GM11168 (cell line): Measurements from ENCODE around the gene SIRT5.

ENCODE experiments used
- in situ Hi-C: fragments of 300-500 bp; cut with MboI; formaldehyde crosslinking; loops from one replicate; pipeline ENCODE4 v1.12.0; 2022; ENCODE audit warnings: low sequenced_read_pairs; ENCODE audit not compliant: unreplicated experiment

The SIRT5 gene

DNA sequence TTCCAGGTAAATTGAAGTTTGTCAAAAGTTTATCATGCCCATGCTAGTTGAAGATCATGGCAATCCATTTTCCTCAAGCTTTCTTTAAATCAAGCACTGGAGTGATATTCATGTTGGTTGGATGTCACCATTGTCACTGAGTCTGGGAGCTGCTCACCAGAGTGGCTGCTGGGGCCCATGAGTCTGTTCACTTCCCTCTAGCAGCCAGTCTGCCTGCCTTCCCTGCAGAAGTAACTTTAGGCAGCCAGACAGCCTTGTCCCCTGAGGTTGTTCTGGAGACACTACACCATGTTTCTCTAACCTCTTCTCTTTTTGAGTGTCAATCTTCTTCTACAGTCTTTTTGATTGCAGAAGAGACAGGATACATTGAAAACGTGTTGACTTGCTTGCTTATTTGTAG lies 5.5 kb downstream of the SIRT5 start:
- in situ Hi-C loops: no loop called here

DNA sequence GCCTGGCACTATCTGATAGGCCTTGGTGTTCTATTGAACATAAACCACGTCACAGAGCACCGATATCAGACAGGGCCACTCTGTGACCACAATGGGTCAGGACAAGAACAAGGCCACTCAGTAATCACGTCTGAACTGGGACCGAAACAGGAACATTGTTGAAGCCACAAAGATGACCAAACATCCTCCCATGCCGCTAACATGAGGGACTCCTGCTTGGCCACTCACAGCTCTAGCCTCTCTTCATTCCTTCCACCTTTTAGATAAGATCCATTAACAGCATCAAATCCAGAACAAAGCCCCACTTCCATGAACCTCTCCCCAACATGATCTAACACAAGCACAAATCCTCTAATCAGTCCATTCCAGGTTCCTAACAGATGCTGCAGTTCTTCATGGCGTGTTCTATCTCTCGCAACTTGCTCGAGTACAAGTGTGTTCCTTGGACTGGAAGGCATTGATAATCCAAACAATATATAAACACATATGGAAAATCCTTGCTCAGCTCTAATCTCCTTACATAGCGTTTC lies 7.4 kb downstream of the SIRT5 start:
- in situ Hi-C loops: no loop called here

DNA sequence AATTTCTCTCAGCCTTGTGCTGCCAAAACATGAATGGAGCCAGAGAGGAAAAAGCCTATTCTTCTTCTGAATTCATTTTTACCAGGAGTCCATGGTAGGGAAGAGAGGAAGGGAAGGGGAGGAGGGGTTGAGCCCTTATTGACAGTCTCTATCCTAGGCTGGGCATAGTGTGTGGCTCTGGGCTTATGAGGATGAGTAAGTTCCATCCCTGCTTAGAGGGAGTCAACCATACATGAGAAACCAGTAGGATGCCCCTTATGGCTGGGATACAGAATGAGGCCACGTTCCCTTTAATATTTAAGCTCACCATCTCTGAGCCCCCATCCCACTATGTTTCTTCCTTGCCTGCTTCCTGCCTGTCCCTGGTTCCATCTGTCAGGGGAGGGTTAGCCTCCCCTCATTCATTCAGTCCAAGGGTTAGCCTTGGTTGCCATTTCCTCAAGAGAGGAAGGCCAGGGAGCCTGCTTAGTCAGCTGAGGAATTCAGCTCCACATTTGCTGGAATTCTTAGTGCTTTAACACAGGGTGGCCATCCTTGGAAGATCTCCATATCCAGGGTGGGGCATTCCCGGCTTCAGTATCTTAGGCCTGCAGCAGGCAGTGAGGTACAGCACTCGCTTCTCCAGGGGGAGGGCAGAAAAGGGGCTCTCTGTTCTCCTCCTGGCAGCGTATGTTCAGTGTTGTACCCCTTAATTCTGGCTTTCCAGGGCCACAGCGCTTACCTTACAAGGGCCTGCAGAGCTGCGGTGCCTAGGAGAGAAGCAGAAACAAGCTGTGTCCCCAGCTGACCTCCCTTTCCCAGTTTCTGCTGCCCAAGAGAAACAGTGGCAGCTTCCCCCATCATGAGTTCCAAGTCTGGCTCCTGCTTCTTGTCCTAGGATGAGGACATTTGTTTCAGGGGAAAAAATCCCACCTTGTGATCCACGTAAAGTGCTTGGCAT lies 12.5 kb downstream of the SIRT5 start:
- in situ Hi-C loops: no loop called here

DNA sequence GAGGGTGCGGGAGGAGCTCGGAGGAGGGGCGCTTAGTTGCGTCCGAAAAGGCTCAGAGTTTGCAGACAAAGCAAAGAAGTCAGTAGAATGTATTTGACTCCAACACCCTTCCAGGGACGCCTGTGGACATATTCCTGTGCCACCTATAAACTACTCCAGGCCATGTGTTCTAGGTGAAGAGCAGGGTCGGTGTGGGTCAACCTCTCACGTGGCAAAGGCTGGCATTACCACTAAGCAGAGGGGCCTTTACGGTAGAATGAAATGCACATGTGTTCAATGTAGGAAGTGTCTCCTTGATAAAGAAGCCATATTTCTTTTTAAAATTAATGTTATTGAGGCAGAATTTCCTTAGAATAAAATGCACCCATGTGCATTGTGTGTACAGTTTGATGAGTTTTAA lies 15.4 kb downstream of the SIRT5 start:
- in situ Hi-C loops: no loop called here

DNA sequence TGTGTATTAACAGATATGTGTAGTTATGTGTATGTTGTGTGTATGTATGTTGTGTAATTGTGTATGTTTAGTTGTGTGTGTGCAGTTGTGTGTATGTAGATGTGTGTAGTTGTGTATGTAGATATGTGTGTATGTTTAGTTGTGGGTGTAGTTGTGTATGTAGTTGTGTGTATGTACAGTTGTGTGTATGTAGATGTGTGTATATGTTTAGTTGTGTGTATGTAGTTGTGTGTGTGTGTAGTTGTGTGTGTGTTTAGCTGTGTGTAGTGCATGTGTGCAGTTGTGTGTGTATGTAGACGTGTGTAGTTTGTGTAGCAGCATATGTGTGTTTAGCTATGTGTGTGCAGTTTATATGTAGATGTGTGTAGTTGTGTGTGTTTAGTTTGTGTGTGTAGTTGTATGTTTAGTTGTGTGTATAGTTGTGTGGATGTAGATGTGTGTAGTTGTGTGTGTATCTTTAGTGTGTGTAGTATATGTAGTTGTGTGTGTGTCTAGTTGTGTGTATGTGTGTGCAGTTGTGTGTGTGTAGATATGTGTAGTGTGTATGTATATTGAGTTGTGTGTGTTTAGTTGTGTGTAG lies 16.3 kb downstream of the SIRT5 start:
- in situ Hi-C loops: no loop called here

DNA sequence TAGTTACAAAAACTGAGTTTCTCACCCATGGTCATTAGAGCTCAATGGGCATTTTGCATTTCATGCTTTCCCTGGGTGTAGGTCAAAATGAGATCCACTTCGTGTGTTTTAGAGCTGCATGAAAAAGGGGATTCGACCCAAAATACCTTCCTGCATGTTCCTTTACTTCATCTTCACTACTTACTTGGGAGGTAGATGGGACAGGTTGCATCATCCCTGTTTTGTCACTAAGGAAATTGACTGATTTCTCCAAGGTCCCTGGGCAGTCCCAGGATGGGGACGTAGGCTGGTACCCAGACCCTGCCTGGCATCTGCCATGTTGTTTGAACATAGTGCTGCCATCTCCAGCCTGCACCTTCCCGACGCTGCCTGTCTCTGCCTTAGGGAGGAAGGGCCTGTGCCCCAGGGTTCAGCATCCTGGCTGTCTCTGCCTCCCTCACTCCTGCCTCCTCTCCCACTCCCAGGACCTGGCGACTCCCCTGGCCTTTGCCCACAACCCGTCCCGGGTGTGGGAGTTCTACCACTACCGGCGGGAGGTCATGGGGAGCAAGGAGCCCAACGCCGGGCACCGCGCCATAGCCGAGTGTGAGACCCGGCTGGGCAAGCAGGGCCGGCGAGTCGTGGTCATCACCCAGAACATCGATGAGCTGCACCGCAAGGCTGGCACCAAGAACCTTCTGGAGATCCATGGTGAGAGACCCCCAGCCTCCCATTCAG lies 17.0 kb downstream of the SIRT5 start:
- in situ Hi-C loops: no loop called here

DNA sequence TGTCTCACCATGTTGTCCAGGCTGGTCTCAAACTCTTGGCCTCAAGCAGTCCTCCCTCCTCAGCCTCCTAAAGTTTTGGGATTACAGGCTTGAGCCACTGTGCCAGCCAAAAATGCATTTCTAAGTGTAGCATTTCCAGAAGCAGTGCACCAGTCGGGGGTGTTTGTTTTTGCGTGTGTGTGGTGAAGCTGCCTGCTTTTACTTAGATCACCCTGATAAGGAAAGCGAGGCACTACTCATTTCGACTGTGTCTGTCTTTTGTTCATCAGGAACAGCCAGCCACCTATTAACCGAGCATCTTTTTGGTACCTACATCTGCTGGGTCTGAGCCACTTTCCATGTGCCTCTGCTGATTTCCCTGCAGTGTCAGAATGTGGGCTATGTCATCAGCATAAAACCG lies 18.7 kb downstream of the SIRT5 start:
- in situ Hi-C loops: no loop called here

DNA sequence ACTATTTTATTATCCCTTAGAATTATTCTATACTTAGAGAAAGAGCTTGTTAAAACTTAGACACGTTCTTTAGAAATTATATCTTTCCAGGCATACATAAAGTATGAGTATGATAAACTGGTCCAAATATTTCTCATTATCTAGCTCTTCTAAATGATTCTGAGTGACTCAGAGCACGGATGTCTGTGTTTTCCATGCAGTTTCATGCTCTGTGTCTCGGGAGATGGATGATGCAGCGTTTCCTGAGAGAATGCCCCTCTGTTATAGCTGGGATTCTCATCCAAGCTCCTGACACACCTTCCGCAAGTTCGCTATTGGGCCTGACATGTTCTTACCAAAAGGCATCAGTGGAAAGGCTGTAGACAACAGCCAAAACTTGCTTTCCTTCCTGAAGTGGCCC lies 19.3 kb downstream of the SIRT5 start:
- in situ Hi-C loops: no loop called here

DNA sequence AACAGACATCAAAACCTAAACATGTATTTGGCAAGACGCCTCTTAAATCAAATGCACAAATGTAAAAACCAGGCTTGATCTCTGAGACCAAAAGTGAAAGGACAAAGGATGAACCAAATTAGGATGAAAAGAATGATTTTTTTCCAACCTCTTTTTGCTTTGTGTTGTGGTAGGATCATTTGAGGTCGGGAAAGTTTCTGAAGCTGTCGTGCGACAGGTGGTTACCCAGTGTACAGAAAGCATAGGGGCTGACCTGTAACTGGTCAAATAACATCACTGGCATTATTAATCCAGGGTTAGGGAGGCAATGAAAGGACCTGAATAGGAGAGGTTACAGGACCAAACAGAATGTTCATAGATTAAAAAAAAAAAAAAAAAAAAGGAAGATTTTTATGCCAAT lies 22.7 kb downstream of the SIRT5 start:
- in situ Hi-C loops: no loop called here

DNA sequence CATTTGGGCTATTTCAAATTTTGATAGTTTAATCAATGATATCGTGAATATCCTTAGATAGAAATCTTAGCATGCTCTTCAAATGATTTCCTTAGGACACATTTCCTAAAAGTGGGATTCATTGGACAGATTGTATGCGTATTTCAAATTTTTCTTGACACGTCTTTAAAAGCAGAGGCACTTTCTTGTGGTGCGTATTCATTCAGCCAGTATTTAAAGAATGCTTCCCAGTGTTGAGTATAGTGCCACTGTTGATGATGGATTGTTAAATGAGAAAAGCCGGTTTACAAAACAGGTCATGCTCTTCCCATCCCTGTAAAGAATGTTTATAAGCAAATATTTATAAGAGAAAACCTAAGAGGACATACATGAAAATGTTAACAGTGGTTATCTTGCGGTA lies 25.6 kb downstream of the SIRT5 start:
- in situ Hi-C loops: no loop called here

DNA sequence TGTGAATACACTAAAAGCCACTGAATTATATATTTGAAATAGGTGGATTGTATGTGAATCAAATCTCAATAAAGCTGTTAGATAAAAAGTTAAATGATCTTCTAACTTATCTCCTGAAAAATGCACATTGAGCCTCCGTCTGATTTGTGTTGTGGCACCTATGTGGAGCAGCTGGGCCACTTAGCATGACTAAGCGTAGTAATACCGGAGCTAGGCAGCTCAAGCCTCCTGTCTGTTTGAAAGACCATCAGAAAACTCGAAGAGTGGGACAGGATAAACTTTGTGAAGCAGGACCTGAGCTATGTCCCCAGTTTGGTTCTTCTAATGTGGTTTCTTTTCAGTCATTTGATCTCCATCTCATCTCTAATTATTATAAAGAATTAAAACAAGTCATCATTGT lies 29.7 kb downstream of the SIRT5 start:
- in situ Hi-C loops: no loop called here

DNA sequence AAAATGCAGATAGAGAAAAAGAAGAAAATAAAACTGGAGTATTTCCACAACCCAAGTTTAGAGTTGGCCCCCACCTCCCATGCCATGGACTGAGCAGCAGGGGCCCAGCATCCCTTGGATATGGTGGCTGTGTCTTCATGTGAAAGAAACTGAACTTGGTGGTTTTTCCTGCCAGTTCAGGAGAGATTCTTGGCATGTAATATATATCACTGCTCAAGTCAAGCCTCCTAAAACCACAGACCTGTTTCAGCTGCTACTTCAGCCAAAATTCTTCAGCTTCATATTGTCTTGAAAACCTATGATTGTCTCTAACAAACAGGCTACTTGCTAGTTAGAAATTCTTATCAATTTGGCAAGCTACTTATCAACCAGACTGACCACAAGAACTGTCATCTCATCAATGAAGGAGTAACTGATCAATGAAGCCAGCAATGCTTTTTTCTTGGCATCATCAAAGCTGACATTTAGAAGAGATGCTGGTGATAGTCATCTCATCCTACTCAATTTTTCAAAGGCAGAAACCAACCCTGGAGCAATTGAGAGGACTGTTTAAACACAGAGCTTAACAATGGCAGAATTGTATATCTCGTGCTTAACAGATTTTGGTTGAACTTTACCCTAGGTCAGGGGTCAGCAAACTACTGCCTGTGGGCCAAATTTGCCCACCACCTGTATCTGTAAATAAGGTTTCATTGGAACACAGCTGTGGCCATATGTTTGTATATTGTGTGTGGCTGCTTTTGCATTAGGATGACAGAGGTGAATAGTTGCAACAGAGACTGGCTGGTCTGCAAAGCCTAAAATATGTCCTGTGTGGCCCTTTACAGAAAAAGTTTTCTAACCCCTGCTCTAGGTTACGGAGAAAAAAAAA lies 30.4 kb downstream of the SIRT5 start:
- in situ Hi-C loops: no loop called here

DNA sequence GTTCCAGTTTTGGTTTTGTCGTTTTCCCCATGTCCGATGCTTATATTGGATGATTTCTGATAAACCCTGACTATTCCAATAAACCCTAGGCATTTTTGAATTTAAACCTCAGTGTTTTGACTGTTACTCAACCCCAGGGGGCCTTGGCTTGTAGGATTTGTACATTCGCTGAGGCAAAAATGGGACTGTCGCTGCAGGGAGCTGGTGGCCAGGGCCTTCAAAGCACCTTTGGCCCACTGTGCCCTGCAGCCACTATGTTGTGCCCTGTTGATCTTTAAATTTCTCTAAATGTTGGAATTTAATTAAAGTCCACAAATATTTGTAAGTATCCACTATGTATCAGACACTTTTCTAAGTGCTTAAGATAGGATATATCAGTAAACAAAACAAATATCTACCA lies 31.2 kb downstream of the SIRT5 start:
- in situ Hi-C loops: no loop called here

DNA sequence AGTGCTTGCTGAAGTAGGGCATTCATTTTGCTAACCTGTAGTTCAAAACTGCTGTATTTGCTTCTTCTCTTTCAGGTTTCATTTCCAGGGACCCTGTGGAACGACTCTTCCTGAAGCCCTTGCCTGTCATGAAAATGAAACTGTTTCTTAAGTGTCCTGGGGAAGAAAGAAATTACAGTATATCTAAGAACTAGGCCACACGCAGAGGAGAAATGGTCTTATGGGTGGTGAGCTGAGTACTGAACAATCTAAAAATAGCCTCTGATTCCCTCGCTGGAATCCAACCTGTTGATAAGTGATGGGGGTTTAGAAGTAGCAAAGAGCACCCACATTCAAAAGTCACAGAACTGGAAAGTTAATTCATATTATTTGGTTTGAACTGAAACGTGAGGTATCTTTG lies 37.3 kb downstream of the SIRT5 start:
- in situ Hi-C loops: no loop called here

DNA sequence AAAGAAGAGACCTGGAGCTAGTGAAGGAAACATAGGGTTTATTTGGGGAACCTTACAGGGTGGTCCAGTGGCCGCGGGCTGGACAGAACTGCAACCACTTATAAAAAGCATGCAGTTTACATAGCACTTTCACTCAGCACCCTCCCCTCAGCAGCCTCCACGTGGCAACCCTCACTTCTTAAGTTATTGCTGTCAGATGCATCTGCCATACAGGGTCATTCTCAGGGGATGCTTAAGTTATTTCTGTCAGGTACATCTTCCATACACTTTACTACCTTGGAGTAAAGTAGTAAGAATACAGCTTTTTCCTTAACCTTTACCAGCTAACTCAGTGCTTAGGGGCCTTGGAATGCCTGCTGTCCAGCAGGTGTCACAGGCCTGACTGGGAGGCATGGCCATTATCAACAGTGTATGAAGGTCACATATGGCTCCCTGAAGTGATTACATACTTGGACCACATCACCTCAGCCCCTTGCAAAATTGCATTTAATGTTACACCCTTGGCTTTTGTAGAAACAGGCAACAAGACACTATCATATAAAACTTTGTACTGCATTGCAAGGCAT lies 38.7 kb downstream of the SIRT5 start:
- in situ Hi-C loops: no loop called here

DNA sequence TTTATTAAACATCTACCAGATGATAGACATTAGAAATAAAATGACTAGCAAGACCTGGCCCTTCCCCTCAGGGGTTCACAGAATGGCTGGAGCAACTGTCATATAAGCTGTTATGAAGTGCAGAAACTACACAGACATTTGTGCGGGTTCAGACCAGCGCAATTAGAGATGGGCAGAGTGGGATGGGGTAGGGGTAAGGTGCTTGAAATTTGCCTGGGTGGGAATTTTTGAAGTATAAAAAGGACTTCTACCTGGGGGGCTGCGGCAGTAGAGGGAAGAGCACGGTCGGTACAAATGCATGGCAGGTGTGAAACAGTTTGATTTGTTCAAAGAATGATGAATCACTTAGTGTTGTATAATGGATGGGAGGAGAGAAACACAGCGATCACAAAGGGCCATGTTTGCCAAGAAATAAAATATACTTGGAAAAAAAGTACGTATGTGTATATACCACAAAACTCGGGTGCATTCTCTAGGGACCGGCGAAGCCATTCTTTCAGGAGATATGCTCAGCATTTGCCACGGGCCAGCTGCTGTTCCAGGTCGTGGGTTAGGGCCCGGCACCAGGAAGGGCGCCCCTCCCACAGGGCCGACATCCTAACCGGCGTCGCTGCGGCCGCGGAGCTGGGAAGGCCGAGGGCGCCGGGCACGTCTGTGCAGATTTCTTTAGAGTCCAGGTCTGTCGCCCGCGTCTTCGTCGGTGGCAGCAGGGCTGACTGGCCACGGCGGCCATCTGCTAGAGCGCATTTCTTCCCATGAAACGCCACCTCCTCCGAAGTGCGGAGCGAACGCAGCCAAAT lies 39.9 kb downstream of the SIRT5 start:
- in situ Hi-C loops: no loop called here

DNA sequence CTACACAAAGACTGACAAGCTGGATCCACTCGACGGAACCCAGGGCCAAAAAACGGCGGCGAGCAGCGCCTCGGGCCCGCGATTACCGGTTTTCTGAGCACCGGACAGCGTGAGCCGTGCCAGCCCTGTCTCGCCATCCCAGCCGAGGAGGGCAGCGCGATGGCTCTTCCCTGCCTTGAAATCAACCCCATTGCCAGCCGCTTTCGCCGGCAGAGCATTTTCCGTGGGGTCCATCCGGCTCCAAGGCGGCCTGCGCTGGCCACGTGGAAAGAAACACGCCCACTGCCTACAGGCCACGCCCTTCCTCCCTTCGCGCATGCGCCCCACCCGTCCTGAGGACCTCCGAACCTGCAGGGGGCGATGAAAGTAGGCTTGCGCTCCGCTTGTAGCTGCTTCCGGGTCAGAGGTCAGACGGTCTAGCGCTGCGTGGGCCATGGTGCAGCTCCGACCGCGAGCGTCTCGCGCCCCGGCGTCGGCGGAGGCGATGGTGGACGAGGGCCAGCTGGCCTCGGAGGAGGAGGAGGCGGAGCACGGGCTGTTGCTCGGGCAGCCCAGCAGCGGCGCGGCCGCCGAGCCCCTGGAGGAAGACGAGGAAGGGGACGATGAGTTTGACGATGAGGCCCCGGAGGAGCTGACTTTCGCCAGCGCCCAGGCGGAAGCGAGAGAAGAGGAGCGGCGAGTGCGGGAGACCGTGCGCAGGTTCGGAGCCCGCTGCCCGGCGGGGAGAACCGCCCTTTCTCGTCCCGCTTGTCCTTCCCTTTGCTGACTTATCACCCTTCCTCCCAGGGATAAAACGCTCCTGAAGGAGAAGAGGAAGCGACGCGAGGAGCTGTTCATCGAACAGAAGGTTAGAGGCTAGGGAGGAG lies 40.8 kb downstream of the SIRT5 start, which contains the start of gene NOL7:
Gene NOL7 (plus strand): TSS at position 410 of the 866 bp plus-strand sequence. CDS start 24 bp downstream, at position 434.
- in situ Hi-C loops: no loop called here

DNA sequence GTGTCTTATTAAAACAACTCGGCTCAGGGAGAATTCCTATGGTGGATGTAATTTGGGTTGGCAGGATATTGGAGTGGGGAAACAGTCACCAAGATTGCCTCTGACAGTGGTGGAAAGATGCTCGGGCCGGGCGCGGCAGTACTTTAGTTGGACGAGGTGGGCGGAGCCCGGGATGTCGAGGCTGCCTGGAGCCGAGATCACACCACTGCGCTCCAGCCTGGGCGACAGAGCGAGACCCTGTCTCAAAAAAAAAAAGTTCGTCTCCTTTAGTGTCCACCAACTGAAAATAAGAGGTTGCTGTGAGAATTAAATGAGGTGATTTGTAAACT lies 41.4 kb downstream of the SIRT5 start:
- in situ Hi-C loops: no loop called here
